CD14-positive monocyte (primary cell): ENCODE data around the gene RRP12. TPM values are rescaled to one million over a fixed set of nuclear protein-coding genes. Genes with fewer than 3 reads are reported as not detected.

Source experiments
- DNase-seq, 3 donors: peaks; one replicate each; pipeline ENCODE4 v3.0.0-alpha.2; 2011 to 2022
- H2AFZ ChIP-seq: 2 replicates; pipeline ENCODE4 v1.6.0; 2012; ENCODE audit warnings: mild to moderate bottlenecking, low read depth, low read length, inconsistent platforms; ENCODE audit not compliant: insufficient read depth, poor library complexity, severe bottlenecking
- H3K27ac ChIP-seq, 2 donors: 1 replicate in 1 of 2; 2 replicates in 1 of 2; pipeline ENCODE4 v1.5.1; 2012 to 2013; ENCODE audit warnings: low read length in 2 of 2, control low read depth in 1 of 2, inconsistent platforms in 1 of 2, low read depth in 1 of 2, mild to moderate bottlenecking in 1 of 2
- H3K27me3 ChIP-seq, 2 donors: one replicate each; pipeline versions ENCODE4 v1.6.0 to v1.6.1; 2011 to 2013; ENCODE audit warnings: low read length in 2 of 2; ENCODE audit not compliant: control insufficient read depth in 2 of 2, insufficient read depth in 2 of 2
- H3K36me3 ChIP-seq, 2 donors: replicated peaks in 1 of 2; 1 replicate in 1 of 2; 2 replicates in 1 of 2; pipeline versions ENCODE4 v1.5.1 to v1.6.1; 2012 to 2013; ENCODE audit warnings: low read length in 2 of 2, control low read depth in 1 of 2, inconsistent platforms in 1 of 2, mild to moderate bottlenecking in 1 of 2; ENCODE audit not compliant: insufficient read depth in 2 of 2, control insufficient read depth in 1 of 2
- H3K4me1 ChIP-seq, 2 donors: 1 replicate in 1 of 2; 2 replicates in 1 of 2; pipeline versions ENCODE4 v1.5.1 to v1.6.1; 2012 to 2013; ENCODE audit warnings: low read length in 2 of 2, control low read depth in 1 of 2, inconsistent platforms in 1 of 2, mild to moderate bottlenecking in 1 of 2, moderate library complexity in 1 of 2; ENCODE audit not compliant: insufficient read depth in 2 of 2, control insufficient read depth in 1 of 2
- H3K4me2 ChIP-seq: replicated peaks from 2 replicates; pipeline ENCODE3; 2012; ENCODE audit warnings: low read length, moderate library complexity, mild to moderate bottlenecking; ENCODE audit not compliant: poor library complexity, severe bottlenecking; ENCODE audit errors: extremely low read depth
- H3K4me3 ChIP-seq, 3 experiments: fragments of 200-600 bp in 1 of 3; sonication (generic) in 1 of 3; replicated peaks in 1 of 3; 1 replicate in 2 of 3; 2 replicates in 1 of 3; pipeline ENCODE4 v1.5.1; 2011 to 2013; ENCODE audit warnings: low read length in 3 of 3, mild to moderate bottlenecking in 3 of 3, control low read depth in 2 of 3, low read depth in 2 of 3, inconsistent platforms in 1 of 3, moderate library complexity in 1 of 3
- H3K79me2 ChIP-seq: 2 replicates; pipeline ENCODE4 v1.6.0; 2012; ENCODE audit warnings: mild to moderate bottlenecking, control low read depth, inconsistent platforms, low read length, moderate library complexity; ENCODE audit not compliant: insufficient read depth
- H3K9ac ChIP-seq: 2 replicates; pipeline ENCODE4 v1.6.0; 2017; ENCODE audit warnings: low read length, mild to moderate bottlenecking; ENCODE audit not compliant: insufficient read depth, poor library complexity, severe bottlenecking
- H3K9me3 ChIP-seq, 2 donors: replicated peaks in 1 of 2; 1 replicate in 1 of 2; 2 replicates in 1 of 2; pipeline versions ENCODE4 v1.5.1 to v1.6.1; 2012 to 2013; ENCODE audit warnings: low read length in 2 of 2, control low read depth in 1 of 2; ENCODE audit not compliant: control insufficient read depth in 1 of 2, insufficient read depth in 1 of 2
- H4K20me1 ChIP-seq: 2 replicates; pipeline ENCODE4 v1.6.0; 2012; ENCODE audit warnings: mild to moderate bottlenecking, low read length, control low read depth, moderate library complexity; ENCODE audit not compliant: insufficient read depth
- H3K27ac Mint-ChIP-seq, 7 donors: one replicate each; pipeline ENCODE4 v1.8.0; 2020; ENCODE audit warnings: mild to moderate bottlenecking in 7 of 7, mixed read lengths in 7 of 7, moderate library complexity in 6 of 7, inconsistent platforms in 2 of 7
- H3K27me3 Mint-ChIP-seq, 3 donors: one replicate each; pipeline ENCODE4 v1.8.0; 2021 to 2022; ENCODE audit warnings: low read depth in 3 of 3, mild to moderate bottlenecking in 3 of 3, mixed read lengths in 3 of 3, moderate library complexity in 3 of 3, inconsistent platforms in 1 of 3
- H3K36me3 Mint-ChIP-seq, 2 donors: one replicate each; pipeline ENCODE4 v1.8.0; 2020; ENCODE audit warnings: mixed read lengths in 2 of 2, inconsistent platforms in 1 of 2, mild to moderate bottlenecking in 1 of 2
- H3K4me1 Mint-ChIP-seq: one replicate; pipeline ENCODE4 v1.8.0; 2020; ENCODE audit warnings: mild to moderate bottlenecking, mixed read lengths
- H3K4me3 Mint-ChIP-seq, 2 donors: one replicate each; pipeline ENCODE4 v1.8.0; 2020; ENCODE audit warnings: mild to moderate bottlenecking in 2 of 2, mixed read lengths in 2 of 2, moderate library complexity in 1 of 2
- H3K9me3 Mint-ChIP-seq, 7 donors: one replicate each; pipeline ENCODE4 v1.8.0; 2020 to 2022; ENCODE audit warnings: mixed read lengths in 7 of 7, mild to moderate bottlenecking in 6 of 7, moderate library complexity in 6 of 7, inconsistent platforms in 2 of 7
- WGBS: methylation state at CpG from one replicate; pipeline ENCODE4 v1.1.5; 2013; ENCODE audit warnings: missing lambda C conversion rate; ENCODE audit not compliant: insufficient coverage; 5-methylcytosine and 5-hydroxymethylcytosine counted together
- intact Hi-C, 2 donors: fragments of 100-400 bp; cut with micrococcal nuclease; formaldehyde crosslinking; loops; one replicate each; pipeline versions ENCODE4 v1.15.0 to v1.15.1; 2023
- polyA plus RNA-seq, 3 donors: library from polyadenylated mRNA; depleted of rRNA in 1 of 3; unstranded in 2 of 3; stranded (reverse) in 1 of 3; fragments of 300-500 nt in 2 of 3; fragments of >200 nt in 1 of 3; fragmentation: Illumina TruSeq in 2 of 3; gene quantifications; 1 replicate in 2 of 3; 2 replicates in 1 of 3; pipeline ENCODE4 v1.2.3, GENCODE V29; 2012 to 2021
- small RNA-seq: library from RNA; depleted of rRNA; stranded (forward); fragments of <200 nt; gene quantifications from one replicate; pipeline ENCODE3, GENCODE V24; 2012; ENCODE audit warnings: low read depth; ENCODE audit not compliant: insufficient read length
- TF ChIP-seq, protein P1 (sequence below): fragments of 200-600 bp; IDR thresholded peaks from one replicate; pipeline ENCODE4 v1.8.0; 2022; ENCODE audit warnings: antibody characterized with exemption, mild to moderate bottlenecking

Gene RRP12
- polyA plus RNA-seq, 3 donors = 31.0 to 98.7 (median 44.3) TPM

DNA sequence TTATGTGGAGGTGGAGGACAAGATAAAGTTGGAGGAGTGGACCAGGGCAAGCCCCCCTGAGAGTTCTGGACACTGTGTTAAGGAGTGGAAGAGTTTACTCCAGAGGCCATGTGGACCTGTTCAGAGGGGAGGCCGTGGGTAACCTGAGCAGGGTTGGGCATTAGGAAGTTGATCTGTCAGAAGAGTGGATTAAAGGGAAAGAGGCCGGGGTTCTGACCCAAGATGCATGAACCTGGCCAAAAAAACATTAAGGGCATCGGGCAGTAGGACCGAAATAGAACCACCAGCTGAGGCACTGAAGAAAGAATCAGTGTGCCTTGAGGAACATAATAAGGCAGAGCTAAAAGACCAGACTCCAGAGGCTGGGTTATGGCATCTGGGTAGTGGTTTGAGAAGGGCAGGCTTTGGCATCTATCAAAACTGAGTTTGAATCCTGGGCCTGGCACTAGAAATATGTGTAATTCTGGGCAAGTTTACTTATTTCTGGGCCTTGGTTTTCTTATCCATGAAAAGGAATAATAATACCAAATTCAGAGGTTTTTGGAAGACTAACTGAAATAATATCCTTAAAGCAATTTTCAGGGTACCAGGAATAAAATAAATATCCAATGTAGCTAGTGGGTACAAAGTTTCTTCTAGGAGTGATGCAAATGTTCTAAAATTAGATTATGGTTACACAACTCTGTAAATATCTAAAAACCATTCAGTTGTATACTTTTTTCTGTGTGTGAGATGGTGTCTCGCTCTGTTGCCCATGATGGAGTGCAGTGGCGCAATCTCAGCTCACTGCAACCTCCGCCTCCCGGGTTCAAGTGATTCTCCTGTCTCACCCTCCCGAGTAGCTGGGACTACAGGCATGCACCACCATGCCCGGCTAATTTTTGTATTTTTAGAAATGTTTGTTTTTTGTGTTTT lies 93.0 kb downstream of the RRP12 start:
- H3K79me2 ChIP-seq = no peaks in the 10 kb centered on the region
- peak overlapping the region in 1 of 2 donors; percentile 6 for H3K27ac ChIP-seq
- H3K27ac Mint-ChIP-seq = peak overlapping the region; percentile 30 to 95 (median 84)
- TF ChIP-seq, protein P1, sequence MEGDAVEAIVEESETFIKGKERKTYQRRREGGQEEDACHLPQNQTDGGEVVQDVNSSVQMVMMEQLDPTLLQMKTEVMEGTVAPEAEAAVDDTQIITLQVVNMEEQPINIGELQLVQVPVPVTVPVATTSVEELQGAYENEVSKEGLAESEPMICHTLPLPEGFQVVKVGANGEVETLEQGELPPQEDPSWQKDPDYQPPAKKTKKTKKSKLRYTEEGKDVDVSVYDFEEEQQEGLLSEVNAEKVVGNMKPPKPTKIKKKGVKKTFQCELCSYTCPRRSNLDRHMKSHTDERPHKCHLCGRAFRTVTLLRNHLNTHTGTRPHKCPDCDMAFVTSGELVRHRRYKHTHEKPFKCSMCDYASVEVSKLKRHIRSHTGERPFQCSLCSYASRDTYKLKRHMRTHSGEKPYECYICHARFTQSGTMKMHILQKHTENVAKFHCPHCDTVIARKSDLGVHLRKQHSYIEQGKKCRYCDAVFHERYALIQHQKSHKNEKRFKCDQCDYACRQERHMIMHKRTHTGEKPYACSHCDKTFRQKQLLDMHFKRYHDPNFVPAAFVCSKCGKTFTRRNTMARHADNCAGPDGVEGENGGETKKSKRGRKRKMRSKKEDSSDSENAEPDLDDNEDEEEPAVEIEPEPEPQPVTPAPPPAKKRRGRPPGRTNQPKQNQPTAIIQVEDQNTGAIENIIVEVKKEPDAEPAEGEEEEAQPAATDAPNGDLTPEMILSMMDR = no peak
- H4K20me1 ChIP-seq = no peaks in the 10 kb centered on the region
- H3K9me3 ChIP-seq = no peaks in the 10 kb centered on the region
- H3K4me1 Mint-ChIP-seq = peaks cover 22% of the 10 kb centered on the region
- peaks cover 0 to 3% of the 10 kb centered on the region in 2 donors for H3K36me3 Mint-ChIP-seq
- intact Hi-C loops = no loop called here
- no peaks in the 10 kb centered on the region for H3K27me3 ChIP-seq
- WGBS = 63% methylated on average over 3 of the region's 10 CpGs
- peaks cover 0 to 4% (median 0%) of the 10 kb centered on the region in 7 donors for H3K9me3 Mint-ChIP-seq
- H2AFZ ChIP-seq = no peak overlapping the region
- H3K4me2 ChIP-seq = no peak overlapping the region
- DNase-seq = no peak
- no peak overlapping the region for H3K4me3 Mint-ChIP-seq
- H3K27me3 Mint-ChIP-seq = no peaks in the 10 kb centered on the region
- peaks cover 17 to 18% of the 10 kb centered on the region in 2 donors for H3K4me1 ChIP-seq
- H3K36me3 ChIP-seq = no peaks in the 10 kb centered on the region
- no peak overlapping the region for H3K4me3 ChIP-seq
- H3K9ac ChIP-seq = no peak overlapping the region

DNA sequence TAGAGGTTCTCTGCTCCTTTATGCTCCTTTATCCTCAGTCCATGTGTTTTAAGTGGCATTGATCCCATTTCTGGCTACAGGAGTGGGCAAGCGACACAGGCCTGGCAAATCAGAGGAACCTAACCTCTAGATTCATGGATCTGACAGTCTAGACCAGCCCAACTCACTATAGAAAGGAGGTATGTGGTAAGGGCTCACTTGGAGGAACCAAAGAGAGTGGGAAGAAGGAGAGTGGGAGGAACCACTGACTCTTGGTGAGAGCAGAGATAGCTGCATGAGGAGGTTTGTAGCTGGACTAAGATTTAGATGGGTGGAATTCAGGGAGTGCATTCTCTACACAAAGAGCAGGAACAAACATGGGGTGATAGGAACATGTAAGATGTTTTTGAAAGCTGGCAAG lies 93.7 kb downstream of the RRP12 start:
- no peak overlapping the region for H2AFZ ChIP-seq
- H3K79me2 ChIP-seq = no peaks in the 10 kb centered on the region
- no CpG with 5 or more reads among the region's 1 CpG for WGBS
- Mint-ChIP-seq H3K4me1 (peaks cover 22% of the 10 kb centered on the region), H3K4me3 (no peak overlapping the region), H3K9me3 (peaks cover 0 to 4% (median 0%) of the 10 kb centered on the region in 7 donors), H3K36me3 (peaks cover 0 to 3% of the 10 kb centered on the region in 2 donors), H3K27ac (peak overlapping the region; percentile 1 to 84 (median 65)), H3K27me3 (no peaks in the 10 kb centered on the region)
- H3K27me3 ChIP-seq = no peaks in the 10 kb centered on the region
- no peaks in the 10 kb centered on the region for H3K9me3 ChIP-seq
- intact Hi-C loops = no loop called here
- peaks cover 17 to 18% of the 10 kb centered on the region in 2 donors for H3K4me1 ChIP-seq
- peak in 1 of 3 donors; percentile 9 for DNase-seq
- TF ChIP-seq, protein P1 = no peak
- no peak overlapping the region for H3K4me3 ChIP-seq
- H4K20me1 ChIP-seq = no peaks in the 10 kb centered on the region
- H3K36me3 ChIP-seq = no peaks in the 10 kb centered on the region
- H3K9ac ChIP-seq = no peak overlapping the region
- peak overlapping the region in 1 of 2 donors; percentile 6 for H3K27ac ChIP-seq
- H3K4me2 ChIP-seq = no peak overlapping the region

Small RNA genes within 50 kb of the gene (small RNA-seq; reads per million reads assigned to genes)
- gene RF00019 = not detected

Other genes starting within 250 kb of the RRP12 start
- under 1 TPM; 0.05 to 0.81 (median 0.16) TPM for gene SLIT1, start 215.4 kb downstream of the RRP12 start, polyA plus RNA-seq
- 10 to 100 TPM in 2 of 3 donors, 1 to 10 TPM in 1; 8.3 to 10.6 (median 10.2) TPM for gene ARHGAP19, start 108.7 kb downstream of the RRP12 start, polyA plus RNA-seq
- gene FRAT1, start 82.1 kb downstream of the RRP12 start, polyA plus RNA-seq = 10 to 100 TPM; 17.0 to 34.4 (median 31.2) TPM
- 10 to 100 TPM; 29.4 to 62.4 (median 37.9) TPM for gene FRAT2, start 66.6 kb downstream of the RRP12 start, polyA plus RNA-seq
- 100 to 1,000 TPM; 276 to 749 (median 498) TPM for gene PGAM1, start 24.9 kb upstream of the RRP12 start, polyA plus RNA-seq
- gene EXOSC1, start 44.7 kb upstream of the RRP12 start, polyA plus RNA-seq = 10 to 100 TPM; 34.7 to 60.6 (median 55.8) TPM
- gene ZDHHC16, start 44.8 kb upstream of the RRP12 start, polyA plus RNA-seq = 10 to 100 TPM; 16.3 to 26.4 (median 24.1) TPM
- gene MMS19, start 97.1 kb upstream of the RRP12 start, polyA plus RNA-seq = 10 to 100 TPM; 23.2 to 74.5 (median 29.2) TPM
- gene UBTD1, start 97.6 kb upstream of the RRP12 start, polyA plus RNA-seq = 10 to 100 TPM; 17.2 to 20.0 (median 19.0) TPM
- gene ANKRD2, start 171.4 kb upstream of the RRP12 start, polyA plus RNA-seq = not detected
- gene HOGA1, start 183.0 kb upstream of the RRP12 start, polyA plus RNA-seq = not detected
- not detected for gene C10orf62, start 188.4 kb upstream of the RRP12 start, polyA plus RNA-seq
- not detected for gene MORN4, start 232.2 kb upstream of the RRP12 start, polyA plus RNA-seq
- 10 to 100 TPM in 1 of 3 donors, 1 to 10 TPM in 2; 5.8 to 16.4 (median 6.7) TPM for gene PI4K2A, start 239.3 kb upstream of the RRP12 start, polyA plus RNA-seq